GM12874 (cell line): ENCODE data around the gene ZSCAN31.

Experiments used
- TF ChIP-seq, protein P1 (sequence below): IDR thresholded peaks from 2 replicates; pipeline ENCODE4 v1.5.1; 2011; ENCODE audit warnings: low read depth, mild to moderate bottlenecking, control low read depth, low read length, moderate library complexity; ENCODE audit not compliant: insufficient read depth

The ZSCAN31 gene

DNA sequence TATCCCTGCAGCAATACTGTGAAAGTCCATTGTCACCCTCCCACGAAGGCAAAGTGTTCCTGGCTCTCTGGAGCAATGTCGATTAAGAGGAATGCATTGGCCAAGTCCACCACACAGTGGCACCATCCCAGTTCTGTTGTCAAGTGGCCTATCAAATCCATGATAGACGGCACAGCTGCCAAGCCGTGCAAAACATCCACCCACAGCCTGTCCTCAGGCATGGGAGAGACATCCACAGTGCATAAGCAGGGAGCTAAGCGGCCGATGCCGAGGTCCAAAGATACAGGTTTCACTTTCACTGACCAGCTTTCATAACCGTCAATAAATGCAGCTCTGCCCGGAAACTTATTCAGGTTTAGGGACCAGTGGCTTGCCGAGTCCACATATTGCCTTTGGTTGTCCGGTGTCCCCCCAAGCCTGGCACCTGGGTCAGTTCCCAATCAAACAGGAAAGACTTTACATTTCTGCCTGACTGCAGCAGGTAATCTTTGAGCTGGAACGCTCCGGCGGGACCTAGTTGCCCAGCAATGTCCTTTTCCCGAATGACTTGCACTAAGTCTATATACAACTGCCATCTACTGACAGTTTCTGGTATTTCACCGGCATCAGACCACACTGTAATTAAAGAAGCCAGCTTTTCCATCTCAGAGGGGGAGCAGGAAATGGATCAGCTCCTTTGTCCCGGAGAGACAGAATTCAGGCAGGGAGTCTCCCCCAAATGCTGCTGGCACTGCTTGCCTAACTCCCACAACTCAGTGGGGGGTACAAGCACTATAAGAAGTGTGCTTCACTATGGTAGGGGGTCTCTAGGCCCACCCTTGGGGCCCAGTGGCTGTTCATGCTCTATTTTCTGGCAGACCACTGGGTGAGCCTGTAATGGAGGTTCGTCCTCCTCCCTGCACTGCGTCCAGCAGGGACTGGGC lies 20.1 kb upstream of the ZSCAN31 start:
- TF ChIP-seq, protein P1, sequence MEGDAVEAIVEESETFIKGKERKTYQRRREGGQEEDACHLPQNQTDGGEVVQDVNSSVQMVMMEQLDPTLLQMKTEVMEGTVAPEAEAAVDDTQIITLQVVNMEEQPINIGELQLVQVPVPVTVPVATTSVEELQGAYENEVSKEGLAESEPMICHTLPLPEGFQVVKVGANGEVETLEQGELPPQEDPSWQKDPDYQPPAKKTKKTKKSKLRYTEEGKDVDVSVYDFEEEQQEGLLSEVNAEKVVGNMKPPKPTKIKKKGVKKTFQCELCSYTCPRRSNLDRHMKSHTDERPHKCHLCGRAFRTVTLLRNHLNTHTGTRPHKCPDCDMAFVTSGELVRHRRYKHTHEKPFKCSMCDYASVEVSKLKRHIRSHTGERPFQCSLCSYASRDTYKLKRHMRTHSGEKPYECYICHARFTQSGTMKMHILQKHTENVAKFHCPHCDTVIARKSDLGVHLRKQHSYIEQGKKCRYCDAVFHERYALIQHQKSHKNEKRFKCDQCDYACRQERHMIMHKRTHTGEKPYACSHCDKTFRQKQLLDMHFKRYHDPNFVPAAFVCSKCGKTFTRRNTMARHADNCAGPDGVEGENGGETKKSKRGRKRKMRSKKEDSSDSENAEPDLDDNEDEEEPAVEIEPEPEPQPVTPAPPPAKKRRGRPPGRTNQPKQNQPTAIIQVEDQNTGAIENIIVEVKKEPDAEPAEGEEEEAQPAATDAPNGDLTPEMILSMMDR, result peak; percentile 68

DNA sequence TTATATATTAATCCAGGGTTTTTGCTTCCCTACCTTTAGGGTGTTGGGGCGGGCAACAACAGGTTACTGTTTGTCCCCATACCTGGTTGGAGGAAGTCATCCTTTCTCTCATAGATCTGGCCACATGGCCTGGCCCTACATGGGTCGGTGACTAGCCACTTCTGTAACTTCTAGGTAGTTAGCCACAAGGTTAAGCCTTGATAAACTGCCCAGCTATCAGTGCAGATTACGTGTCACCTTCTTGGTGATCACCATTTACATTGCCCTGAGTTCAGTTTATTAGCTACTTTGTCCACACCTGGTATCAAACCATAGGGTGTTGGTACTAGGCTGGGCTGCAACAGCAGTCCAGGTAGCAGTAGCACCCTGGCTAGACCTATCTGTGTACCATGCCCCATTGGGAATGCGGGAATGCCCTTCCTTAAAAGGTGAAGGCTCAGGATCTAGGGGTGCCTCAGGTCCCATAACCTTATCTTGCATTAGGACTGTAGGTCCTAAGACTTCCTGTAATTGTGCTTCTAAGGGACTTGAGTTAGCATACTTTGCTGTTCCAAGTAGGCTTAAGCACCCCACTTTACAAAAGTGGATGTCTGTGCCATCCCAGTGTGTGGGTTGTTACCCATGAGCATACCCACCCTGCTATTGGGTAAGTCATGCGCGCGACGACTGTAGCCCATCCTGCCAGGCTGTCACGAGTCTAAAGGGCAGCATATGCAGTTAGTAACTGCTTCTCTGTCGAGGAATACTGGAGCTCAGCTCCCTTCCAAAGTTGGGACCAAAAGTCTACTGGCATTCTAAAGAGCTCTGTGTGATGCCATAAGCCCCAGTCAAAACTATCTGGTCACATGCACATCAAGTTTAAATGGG lies 19.0 kb upstream of the ZSCAN31 start:
- TF ChIP-seq, protein P1, result no peak

DNA sequence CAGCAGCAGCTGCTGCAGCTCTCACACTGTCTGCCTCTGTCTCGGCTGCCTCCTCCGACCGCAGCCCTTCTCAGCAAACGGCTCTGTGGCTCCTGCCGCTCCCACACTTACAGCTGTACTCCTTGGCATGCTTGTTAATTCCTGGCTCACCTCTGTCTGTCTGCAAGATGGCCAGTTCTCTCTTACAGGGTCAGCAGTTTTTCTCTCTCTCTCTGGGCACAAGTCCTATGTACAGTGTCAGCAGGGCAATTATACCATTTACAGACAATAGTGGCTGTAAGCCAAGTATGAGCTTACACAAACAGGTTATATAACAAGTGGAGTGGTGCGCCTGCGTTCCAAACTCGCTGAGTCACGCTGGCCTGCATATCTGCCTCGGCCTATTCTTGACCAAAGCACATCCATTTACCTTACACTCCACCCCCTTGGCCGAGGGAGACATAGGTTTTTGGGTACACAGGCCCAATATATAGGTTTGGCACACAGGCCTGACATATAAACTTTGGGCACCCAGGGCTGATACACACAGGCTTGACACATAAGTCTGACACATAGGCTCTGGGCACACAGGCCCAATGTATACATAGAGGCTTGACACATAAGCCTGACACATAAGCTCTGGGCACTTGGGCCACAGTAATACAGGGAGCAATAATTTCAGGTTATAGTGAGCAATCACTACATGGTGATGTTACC lies 18.2 kb upstream of the ZSCAN31 start:
- TF ChIP-seq, protein P1, result no peak

DNA sequence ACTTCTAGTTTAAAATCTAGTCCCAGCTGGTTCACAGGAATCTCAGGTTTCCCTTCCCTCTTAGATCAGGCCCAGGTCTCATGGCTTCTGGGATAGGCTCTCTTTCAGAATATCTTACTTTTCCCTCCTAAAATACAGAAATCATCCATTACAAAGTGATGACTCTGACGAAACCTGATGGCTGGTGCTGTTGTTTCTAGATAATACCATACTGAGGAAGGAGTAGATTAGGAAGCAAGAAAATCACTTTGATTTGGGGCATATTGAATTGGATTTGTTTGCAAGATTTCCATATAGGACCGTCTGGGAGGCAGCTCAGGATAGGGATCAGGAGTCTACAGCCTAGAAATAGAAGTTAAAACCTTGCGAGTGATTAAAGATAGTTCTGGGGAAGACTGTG lies 17.4 kb upstream of the ZSCAN31 start:
- TF ChIP-seq, protein P1, result no peak

DNA sequence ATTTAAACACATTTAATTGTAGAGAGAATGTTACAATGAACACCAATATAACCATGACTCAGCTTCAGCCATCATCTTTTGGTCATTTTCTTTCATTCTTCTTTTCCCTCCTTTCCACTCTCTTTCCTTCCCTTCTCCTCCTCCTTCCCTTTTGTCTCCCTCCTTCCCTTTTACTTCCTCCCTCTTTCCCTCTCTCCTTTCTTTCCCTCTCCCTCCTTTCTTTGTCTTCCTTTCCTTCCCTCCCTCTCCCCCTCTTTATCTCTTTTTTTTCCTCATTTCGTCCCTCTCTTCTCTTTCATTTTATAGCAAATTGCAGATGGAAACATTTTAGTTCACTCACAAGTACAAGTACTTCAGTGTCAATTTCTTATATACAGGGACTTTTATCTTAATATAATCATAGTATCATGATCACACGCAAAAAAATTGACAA lies 15.6 kb upstream of the ZSCAN31 start:
- TF ChIP-seq, protein P1, result no peak

DNA sequence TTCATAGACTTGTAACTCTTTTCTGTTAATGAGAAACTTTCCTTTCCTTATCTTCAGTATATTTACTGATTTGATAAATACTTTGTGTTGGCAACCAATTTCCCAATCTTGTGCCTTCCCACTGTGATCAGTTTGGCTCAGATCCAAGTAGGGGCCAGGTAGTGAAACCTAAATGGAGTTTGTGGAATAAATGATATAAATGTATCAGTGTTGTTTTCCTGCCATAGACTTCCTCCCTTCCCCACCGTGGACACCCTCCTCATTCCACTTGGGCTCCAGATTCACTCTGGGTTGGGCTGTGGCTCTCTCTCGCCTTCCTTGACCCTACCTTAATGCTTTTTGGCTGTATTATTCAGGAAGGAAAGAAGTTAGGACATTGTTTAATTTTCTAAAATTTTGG lies 15.1 kb upstream of the ZSCAN31 start:
- TF ChIP-seq, protein P1, result no peak
